NB4 (cell line): Measurements from ENCODE around the gene NEK5.

Source experiments
- DNase-seq: peaks from one replicate; pipeline ENCODE4 v3.0.0; 2010; ENCODE audit warnings: low read depth
- H3K4me3 ChIP-seq: one replicate; pipeline ENCODE4 v1.5.1; 2011; ENCODE audit warnings: mild to moderate bottlenecking, low read depth, low read length, moderate library complexity
- CTCF ChIP-seq: IDR thresholded peaks from one replicate; pipeline ENCODE4 v1.5.1; 2012; ENCODE audit warnings: low read depth, low read length
- MAX ChIP-seq: IDR thresholded peaks from 2 replicates; pipeline ENCODE4 v1.6.1; 2011; ENCODE audit warnings: low read depth, low read length
- MYC ChIP-seq: IDR thresholded peaks from 2 replicates; pipeline ENCODE4 v1.6.1; 2011; ENCODE audit warnings: low read depth, low read length
- POLR2A ChIP-seq: IDR thresholded peaks from 2 replicates; pipeline ENCODE4 v1.6.1; 2011; ENCODE audit warnings: mild to moderate bottlenecking; ENCODE audit not compliant: insufficient read length; ENCODE audit errors: extremely low read depth

Gene NEK5

DNA sequence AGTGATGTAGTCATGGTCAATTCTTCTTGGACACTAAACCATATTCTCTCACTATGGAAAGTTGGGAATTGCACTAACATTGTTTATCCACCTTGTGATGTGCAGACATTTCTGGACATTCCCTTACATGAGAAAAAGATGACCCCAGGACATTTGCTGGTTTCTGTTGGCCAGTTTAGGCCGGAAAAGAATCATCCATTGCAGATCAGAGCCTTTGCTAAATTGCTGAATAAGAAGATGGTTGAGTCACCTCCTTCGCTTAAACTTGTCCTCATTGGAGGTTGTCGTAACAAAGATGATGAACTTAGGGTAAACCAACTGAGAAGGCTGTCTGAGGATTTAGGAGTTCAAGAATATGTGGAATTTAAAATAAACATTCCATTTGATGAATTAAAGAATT is 104.4 kb downstream of the NEK5 start, which contains the start of gene UTP14C:
TSS of gene UTP14C (plus strand) at position 211 of the 400 bp plus-strand sequence. CDS start 4,114 bp downstream, outside the sequence.
- no peak for DNase-seq
- H3K4me3 ChIP-seq: no peak within 1 kb of the TSS
- TF ChIP-seq MAX (no peak), MYC (no peak), CTCF (no peak), POLR2A (no peak)

DNA sequence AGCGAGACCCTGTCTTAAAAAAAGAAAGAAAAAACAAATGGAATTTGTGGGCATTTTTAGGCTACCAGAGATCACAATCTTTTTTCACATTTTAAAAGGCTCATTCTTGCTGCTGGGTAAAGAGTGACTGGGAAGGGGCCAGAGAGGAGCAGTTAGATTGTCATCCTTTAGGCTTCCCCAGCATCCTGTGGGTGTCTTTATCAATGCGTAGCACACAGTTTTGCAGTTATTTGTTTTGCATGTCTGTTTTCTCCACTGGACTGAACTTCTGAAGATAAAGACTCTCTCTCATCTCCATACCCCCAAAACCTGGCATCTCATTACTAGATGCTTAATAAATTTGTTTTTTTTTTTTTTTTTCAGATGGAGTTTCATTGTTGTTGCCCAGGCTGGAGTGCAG is 106.5 kb downstream of the NEK5 start:
- no peak overlapping the region for H3K4me3 ChIP-seq
- DNase-seq: no peak
- TF ChIP-seq MAX (no peak), POLR2A (no peak), MYC (no peak), CTCF (no peak)

GRCh38 chr13:52020191-52020590 is 108.7 kb downstream of the NEK5 start:
- H3K4me3 ChIP-seq: no peak overlapping the region
- no peak for TF ChIP-seq POLR2A
- no peak for TF ChIP-seq CTCF
- no peak for TF ChIP-seq MYC
- no peak for TF ChIP-seq MAX
- no peak for DNase-seq

DNA sequence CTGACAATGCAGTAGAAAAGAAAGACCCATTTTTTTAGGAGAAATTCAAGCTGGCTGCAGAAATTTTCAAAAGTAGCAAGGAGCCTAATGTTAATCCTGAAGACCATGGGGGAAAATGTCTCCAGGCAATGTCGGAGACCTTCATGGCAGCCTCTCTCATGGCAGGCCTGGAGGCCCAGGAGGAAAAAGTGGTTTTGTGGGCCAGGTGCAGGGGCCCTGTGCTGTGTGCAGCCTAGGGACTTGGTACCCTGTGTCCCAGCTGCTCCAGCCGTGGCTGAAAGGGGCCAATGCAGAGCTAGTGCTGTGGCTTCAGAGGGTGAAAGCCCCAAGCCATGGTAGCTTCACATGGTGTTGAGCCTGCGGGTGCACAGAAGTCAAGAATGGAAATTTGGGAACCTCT is 112.6 kb downstream of the NEK5 start:
- no peak for DNase-seq
- TF ChIP-seq MYC (no peak), MAX (no peak), CTCF (no peak), POLR2A (no peak)
- H3K4me3 ChIP-seq: no peak overlapping the region

DNA sequence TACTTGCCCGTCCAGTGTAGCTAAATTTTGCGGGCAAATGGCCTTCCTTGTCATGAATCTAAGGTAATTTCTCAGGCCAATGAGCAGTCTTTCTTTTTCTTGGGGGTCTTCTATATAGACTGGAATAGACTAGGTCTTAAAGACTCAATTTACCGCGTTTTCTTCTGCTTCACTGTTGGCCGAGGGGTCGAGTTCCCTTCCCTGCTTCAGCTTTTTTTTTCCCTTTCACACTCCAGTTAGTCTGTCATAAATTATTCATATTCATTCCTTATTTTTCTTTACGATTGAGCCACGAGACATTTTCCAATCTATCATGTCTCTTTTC is 116.4 kb downstream of the NEK5 start:
- DNase-seq: no peak
- H3K4me3 ChIP-seq: peak overlapping the region; percentile 90

More for the DNA sequence above, 116.4 kb downstream of the NEK5 start:
- TF ChIP-seq MAX: no peak
- TF ChIP-seq POLR2A: no peak
- no peak for TF ChIP-seq CTCF
- no peak for TF ChIP-seq MYC
